D721Med (cell line): ENCODE measurements around the gene POLR3K.

ENCODE experiments used
- DNase-seq: peaks from one replicate; pipeline ENCODE4 v3.0.0; 2011; ENCODE audit warnings: low spot score; ENCODE audit not compliant: insufficient read length
- FAIRE-seq: peaks from 2 replicates; lab custom pipeline; 2011; peaks lifted over from hg19 to GRCh38; lab: Jason Lieb, UNC
- CTCF ChIP-seq: IDR thresholded peaks from 2 replicates; pipeline ENCODE4 v1.5.1; 2012; ENCODE audit warnings: mild to moderate bottlenecking, control low read depth; ENCODE audit not compliant: insufficient read depth; ENCODE audit errors: missing control alignments

The POLR3K gene

DNA sequence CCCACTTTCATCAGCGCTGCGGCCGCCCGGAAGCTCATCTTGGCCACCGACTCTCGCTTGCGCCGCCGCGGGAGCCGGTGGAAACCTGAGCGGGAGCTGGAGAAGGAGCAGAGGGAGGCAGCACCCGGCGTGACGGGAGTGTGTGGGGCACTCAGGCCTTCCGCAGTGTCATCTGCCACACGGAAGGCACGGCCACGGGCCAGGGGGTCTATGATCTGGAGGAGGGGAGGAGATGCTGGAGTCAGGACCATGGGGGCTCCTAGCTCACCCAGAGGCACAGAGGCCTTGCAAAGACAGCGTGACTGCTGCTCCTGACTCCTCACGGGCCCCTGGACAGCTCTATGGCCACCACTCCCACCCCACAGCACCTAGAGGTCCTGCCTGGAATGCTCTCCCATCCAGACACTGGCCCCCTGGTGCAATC, 9.6 kb upstream of the POLR3K start:
- no peak for TF ChIP-seq CTCF
- FAIRE-seq (no peak), DNase-seq (no peak)

DNA sequence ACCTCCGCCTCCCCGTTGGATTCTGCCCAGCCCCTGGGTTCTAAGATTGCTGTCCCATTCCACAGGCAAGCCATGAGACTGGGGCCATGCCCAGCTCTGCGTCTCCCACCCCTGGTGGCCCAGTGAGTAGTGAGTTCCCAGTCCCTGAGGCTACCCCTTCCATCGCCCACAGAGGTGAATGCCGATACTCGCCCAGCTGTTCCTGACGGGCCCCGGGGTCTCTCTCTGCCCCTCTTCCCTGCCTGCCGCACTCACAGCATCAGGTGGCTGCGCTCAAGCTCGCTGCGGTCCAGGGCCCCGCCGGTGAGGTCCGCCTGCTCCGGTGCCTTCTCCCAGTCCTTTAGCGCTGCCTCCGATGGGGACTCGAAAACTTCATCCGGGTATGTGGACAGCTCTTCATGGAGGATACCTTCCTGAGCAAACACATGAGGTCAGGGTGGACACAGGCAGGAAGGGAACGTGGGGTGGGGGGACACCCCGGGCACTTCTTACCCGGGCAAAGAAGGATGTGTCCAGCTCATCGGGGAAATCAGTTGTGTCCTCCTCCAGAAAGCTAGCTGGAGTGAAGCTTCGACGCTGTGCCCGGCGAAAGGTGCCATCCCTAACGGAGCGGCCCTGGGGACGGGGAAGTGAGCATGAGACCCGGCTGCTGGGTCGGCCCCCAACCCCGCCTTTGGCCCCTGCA, 9.0 kb upstream of the POLR3K start:
- no peak for DNase-seq
- no peak for TF ChIP-seq CTCF
- FAIRE-seq, result no peak

DNA sequence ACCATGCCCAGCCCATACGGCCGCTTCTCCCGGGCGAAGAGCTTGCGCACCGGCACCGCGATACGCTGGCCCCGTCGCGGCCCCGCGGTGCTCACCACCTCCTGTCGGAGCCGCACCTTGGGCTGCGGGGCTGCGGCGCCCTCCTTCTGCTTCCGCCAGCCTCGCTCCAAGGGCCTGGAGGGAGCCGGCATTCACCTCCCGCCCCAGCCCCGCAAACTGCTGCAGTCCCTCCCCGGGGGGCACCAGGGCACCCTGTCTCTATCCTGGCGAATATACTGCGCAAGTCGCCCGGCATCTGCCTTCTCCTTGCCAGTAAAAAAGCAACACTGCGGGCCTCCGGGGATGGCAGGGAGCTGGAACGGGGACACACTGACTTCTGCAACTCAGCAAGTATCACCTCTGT, 8.5 kb upstream of the POLR3K start:
- no peak for TF ChIP-seq CTCF
- FAIRE-seq (no peak), DNase-seq (no peak)

DNA sequence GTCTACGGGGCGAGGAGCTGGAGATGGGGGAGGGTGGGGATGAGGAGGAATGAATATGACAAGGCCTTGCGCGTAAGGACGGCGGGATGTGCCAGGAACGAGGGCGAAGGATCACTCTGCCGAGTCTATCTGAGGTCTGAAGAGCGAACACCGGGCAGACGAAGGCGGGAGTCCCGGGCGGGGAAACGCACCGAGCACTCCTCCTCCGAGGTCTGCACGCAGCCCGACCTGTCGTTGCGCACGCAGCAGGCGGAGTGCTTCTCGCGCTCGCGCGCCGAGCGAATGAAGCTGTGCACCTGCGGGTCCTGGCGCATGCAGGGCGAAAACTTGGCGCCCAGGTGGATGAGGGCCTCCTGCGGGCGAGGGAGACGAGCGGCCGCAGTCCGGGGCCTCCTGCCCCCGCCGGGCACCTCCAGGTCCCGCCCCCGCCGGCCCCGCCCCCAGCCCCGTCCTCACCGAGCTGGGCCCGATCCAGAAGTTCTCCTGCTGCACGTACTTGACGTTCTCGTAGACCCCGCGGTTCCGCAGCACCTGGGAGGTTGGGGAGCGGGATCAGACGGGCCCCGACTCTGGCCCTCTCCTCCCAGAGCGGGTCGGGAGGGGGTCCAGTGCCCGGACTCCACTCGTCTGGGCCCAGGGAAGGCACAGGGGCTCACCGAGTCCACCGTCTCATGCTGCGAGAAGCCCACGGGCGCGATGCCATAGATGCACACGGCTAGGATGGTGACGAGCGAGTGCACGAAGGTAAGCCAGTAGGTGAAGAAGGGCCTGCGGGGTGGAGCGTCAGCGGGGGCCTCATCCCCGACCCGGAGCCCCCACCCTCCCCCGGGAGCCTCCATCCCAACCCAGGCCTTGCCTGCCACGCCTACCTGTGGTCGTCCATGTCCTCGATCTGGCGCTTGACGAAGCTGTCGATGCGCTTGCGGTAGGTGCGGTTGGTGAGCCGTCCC, 7.8 kb upstream of the POLR3K start:
- no peak for FAIRE-seq
- no peak for TF ChIP-seq CTCF
- DNase-seq, result no peak

DNA sequence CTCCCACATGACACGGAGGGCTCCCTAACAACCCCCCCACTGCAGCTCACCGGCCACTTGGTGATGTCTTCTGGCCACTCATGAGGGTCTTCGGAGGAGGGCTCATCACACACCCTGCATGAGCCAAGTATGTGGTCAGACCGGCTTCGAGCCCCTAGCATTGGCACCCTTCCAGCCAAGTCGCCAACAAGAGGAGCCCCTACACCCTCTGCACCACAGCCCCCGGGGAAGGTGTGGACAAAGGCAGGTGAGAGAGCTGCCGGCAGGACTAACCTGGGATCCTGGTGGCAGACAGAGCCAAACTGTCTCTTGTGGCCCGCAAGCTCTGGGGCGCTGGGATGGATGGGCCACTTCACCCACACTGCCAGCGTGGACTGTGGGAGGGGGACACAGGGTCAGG, 6.8 kb upstream of the POLR3K start:
- no peak for TF ChIP-seq CTCF
- FAIRE-seq, result no peak
- DNase-seq, result no peak

DNA sequence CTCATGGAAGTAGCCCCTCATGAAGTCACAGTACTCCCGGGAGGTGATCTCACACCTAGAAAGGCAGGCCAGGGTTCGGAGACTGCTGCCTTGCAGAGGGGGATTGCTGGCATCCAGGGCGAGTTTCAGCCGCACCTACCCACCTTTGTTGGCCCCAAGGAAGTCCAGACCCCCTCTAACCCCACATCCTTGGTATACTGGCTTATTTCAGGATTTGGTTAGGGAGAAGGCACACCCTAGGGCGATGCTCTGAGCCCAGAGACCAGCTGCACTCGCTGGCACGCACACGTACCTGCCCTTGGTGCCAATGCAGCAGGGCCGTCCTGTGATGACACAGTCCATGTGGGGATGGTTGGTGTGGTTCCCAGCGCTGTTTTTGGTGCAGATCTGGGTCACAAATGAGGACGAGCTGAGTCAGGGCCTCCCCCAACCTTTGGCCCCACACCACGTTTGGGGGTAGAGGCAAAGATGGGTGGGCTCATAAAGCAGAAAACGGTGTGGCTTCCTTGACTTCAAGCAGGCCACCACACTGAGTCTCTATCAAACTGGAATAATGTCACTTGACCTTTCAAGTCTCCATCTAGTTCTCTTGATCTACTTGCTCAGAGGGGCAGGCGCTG, 6.1 kb upstream of the POLR3K start:
- FAIRE-seq, result no peak
- no peak for DNase-seq
- no peak for TF ChIP-seq CTCF
